Esophagus squamous epithelium (tissue), 4 donors: ENCODE measurements around the gene PRKCD.

Experiments used
- POLR2A ChIP-seq, 4 donors: fragments of 450-650 bp; IDR thresholded peaks; one replicate each; pipeline ENCODE4 v1.6.1; 2017; ENCODE audit warnings: antibody characterized with exemption in 4 of 4, mild to moderate bottlenecking in 4 of 4, moderate library complexity in 3 of 4
- TF ChIP-seq, protein P1 (sequence below), 6 experiments: fragments of 450-650 bp in 4 of 6; fragments of 200-600 bp in 2 of 6; sonication (generic) in 2 of 6; IDR thresholded peaks; one replicate each; pipeline ENCODE4 v1.5.1; 2016 to 2019; ENCODE audit warnings: antibody characterized with exemption in 6 of 6, mild to moderate bottlenecking in 4 of 6, moderate library complexity in 4 of 6

DNA sequence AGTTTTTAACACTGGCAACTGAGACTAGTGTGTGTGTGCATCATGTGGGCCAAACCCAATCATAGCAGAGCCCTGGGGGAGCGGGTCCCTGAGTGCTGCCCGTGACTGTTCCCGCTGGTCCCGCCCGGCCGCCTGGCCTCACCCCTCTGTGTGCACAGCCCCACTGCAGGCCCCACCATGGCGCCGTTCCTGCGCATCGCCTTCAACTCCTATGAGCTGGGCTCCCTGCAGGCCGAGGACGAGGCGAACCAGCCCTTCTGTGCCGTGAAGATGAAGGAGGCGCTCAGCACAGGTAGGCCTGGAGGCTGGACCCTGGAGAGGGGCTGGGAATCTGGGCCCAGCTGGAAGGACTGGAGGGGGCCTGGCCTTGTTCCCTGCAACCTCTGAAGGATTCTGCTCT is 17.2 kb downstream of the PRKCD start:
- TF ChIP-seq, protein P1, sequence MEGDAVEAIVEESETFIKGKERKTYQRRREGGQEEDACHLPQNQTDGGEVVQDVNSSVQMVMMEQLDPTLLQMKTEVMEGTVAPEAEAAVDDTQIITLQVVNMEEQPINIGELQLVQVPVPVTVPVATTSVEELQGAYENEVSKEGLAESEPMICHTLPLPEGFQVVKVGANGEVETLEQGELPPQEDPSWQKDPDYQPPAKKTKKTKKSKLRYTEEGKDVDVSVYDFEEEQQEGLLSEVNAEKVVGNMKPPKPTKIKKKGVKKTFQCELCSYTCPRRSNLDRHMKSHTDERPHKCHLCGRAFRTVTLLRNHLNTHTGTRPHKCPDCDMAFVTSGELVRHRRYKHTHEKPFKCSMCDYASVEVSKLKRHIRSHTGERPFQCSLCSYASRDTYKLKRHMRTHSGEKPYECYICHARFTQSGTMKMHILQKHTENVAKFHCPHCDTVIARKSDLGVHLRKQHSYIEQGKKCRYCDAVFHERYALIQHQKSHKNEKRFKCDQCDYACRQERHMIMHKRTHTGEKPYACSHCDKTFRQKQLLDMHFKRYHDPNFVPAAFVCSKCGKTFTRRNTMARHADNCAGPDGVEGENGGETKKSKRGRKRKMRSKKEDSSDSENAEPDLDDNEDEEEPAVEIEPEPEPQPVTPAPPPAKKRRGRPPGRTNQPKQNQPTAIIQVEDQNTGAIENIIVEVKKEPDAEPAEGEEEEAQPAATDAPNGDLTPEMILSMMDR (IDR thresholded peaks at IDR 0.05), result no peak
- TF ChIP-seq POLR2A (IDR thresholded peaks at IDR 0.05), result no peak
